Osteoblast (primary cell): Measurements from ENCODE around the gene GABRG3. TPM values are rescaled to one million over a fixed set of nuclear protein-coding genes. Genes with fewer than 3 reads are reported as not detected.

ENCODE experiments used
- DNase-seq: peaks from one replicate; pipeline ENCODE4 v3.0.0; 2011; ENCODE audit warnings: low spot score, mixed read lengths; ENCODE audit not compliant: insufficient read length; ENCODE audit errors: missing footprints
- H2AFZ ChIP-seq: 2 replicates; pipeline ENCODE4 v1.6.0; 2011; ENCODE audit warnings: mild to moderate bottlenecking, low read length
- H3K27ac ChIP-seq: 2 replicates; pipeline ENCODE4 v1.5.1; 2011; ENCODE audit warnings: mild to moderate bottlenecking, low read depth, low read length, moderate library complexity
- H3K27me3 ChIP-seq: 2 replicates; pipeline ENCODE4 v1.6.0; 2012; ENCODE audit warnings: mild to moderate bottlenecking, control low read depth, inconsistent platforms, low read length, moderate library complexity; ENCODE audit not compliant: insufficient read depth
- H3K36me3 ChIP-seq: 2 replicates; pipeline ENCODE4 v1.5.1; 2011; ENCODE audit warnings: mild to moderate bottlenecking, low read length, control low read depth, moderate library complexity; ENCODE audit not compliant: insufficient read depth
- H3K4me1 ChIP-seq: 2 replicates; pipeline ENCODE4 v1.5.1; 2011; ENCODE audit warnings: mild to moderate bottlenecking, low read length, control low read depth, moderate library complexity; ENCODE audit not compliant: insufficient read depth
- H3K4me2 ChIP-seq: 2 replicates; pipeline ENCODE4 v1.6.0; 2011; ENCODE audit warnings: mild to moderate bottlenecking, low read length; ENCODE audit not compliant: insufficient read depth
- H3K4me3 ChIP-seq: fragments of 200-600 bp; sonication (generic); 3 replicates; pipeline ENCODE4 v1.5.1; 2012; ENCODE audit warnings: mild to moderate bottlenecking, low read length, inconsistent platforms; ENCODE audit not compliant: insufficient read depth
- H3K79me2 ChIP-seq: 2 replicates; pipeline ENCODE4 v1.6.0; 2012; ENCODE audit warnings: mild to moderate bottlenecking, low read length, control low read depth, inconsistent platforms; ENCODE audit not compliant: insufficient read depth
- H3K9me3 ChIP-seq: 2 replicates; pipeline ENCODE4 v1.5.1; 2011; ENCODE audit warnings: low read depth, low read length, control low read depth
- H4K20me1 ChIP-seq: 2 replicates; pipeline ENCODE4 v1.6.0; 2012; ENCODE audit warnings: mild to moderate bottlenecking, low read length, control low read depth; ENCODE audit not compliant: insufficient read depth
- total RNA-seq: library from RNA; depleted of rRNA; stranded (reverse); fragments of >200 nt; gene quantifications from 2 replicates; pipeline ENCODE4 v1.2.3, GENCODE V29; 2012
- TF ChIP-seq, protein P1 (sequence below): IDR thresholded peaks from 2 replicates; pipeline ENCODE4 v1.5.1; 2011; ENCODE audit warnings: mild to moderate bottlenecking, low read depth, low read length, moderate library complexity; ENCODE audit errors: extremely low read depth

Gene GABRG3
- total RNA-seq, 1 donor, result not detected

GRCh38 chr15:27383726-27384125, 412.7 kb downstream of the GABRG3 start:
- Histone ChIP-seq H3K36me3 (no peaks in the 10 kb centered on the region), H3K79me2 (no peaks in the 10 kb centered on the region), H3K27me3 (no peaks in the 10 kb centered on the region), H3K9me3 (peaks cover 2% of the 10 kb centered on the region), H3K27ac (no peak overlapping the region), H4K20me1 (no peaks in the 10 kb centered on the region), H3K4me1 (no peaks in the 10 kb centered on the region), H3K4me2 (no peak overlapping the region), H3K4me3 (no peak overlapping the region), H2AFZ (no peak overlapping the region)
- DNase-seq, result no peak
- TF ChIP-seq, protein P1, sequence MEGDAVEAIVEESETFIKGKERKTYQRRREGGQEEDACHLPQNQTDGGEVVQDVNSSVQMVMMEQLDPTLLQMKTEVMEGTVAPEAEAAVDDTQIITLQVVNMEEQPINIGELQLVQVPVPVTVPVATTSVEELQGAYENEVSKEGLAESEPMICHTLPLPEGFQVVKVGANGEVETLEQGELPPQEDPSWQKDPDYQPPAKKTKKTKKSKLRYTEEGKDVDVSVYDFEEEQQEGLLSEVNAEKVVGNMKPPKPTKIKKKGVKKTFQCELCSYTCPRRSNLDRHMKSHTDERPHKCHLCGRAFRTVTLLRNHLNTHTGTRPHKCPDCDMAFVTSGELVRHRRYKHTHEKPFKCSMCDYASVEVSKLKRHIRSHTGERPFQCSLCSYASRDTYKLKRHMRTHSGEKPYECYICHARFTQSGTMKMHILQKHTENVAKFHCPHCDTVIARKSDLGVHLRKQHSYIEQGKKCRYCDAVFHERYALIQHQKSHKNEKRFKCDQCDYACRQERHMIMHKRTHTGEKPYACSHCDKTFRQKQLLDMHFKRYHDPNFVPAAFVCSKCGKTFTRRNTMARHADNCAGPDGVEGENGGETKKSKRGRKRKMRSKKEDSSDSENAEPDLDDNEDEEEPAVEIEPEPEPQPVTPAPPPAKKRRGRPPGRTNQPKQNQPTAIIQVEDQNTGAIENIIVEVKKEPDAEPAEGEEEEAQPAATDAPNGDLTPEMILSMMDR, result no peak

DNA sequence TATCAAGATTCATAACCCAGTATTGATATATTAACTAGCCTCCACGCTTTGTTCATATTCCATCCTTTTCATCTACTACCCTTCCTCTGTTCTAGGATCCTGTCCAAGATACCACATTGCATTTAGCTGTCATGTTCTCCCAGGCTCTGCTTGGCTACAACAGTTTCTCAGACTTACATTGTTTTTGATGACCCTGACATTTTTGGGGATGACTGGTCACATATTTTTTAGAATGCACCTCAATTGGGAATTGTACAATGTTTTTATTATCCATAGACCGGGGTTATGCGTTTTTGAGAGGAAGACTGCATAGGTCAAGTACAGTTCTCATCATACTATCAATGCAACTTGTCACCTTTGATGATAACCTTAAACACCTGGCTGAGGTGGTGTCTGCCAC, 421.2 kb downstream of the GABRG3 start:
- no peaks in the 10 kb centered on the region for H4K20me1 ChIP-seq
- H3K27ac ChIP-seq, result no peak overlapping the region
- no peaks in the 10 kb centered on the region for H3K9me3 ChIP-seq
- H3K27me3 ChIP-seq, result no peaks in the 10 kb centered on the region
- DNase-seq, result no peak
- TF ChIP-seq, protein P1, result no peak
- no peak overlapping the region for H3K4me3 ChIP-seq
- no peaks in the 10 kb centered on the region for H3K79me2 ChIP-seq
- no peaks in the 10 kb centered on the region for H3K4me1 ChIP-seq
- H3K4me2 ChIP-seq, result no peak overlapping the region
- no peak overlapping the region for H2AFZ ChIP-seq
- no peaks in the 10 kb centered on the region for H3K36me3 ChIP-seq

DNA sequence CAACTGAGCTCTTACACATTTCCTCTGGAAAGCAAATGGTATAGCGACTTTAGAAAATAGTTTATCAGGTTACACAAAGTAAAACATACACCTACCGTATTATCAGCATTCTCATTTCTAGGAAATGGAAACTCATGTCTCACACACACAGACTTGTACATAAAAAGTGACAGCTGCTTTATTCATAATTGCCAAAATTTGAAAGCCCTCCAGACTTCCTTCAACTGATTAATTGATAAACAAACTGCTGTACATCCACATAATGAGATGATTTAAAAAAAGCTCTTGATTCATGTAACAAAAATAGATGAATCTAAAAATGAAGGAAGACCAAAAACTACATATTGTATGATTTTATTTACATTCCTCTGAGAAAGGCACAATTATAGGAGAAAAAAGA, 425.5 kb downstream of the GABRG3 start:
- H3K4me3 ChIP-seq, result no peak overlapping the region
- no peak overlapping the region for H3K4me2 ChIP-seq
- H3K79me2 ChIP-seq, result no peaks in the 10 kb centered on the region
- H3K27ac ChIP-seq, result no peak overlapping the region
- no peak for DNase-seq
- H3K4me1 ChIP-seq, result no peaks in the 10 kb centered on the region
- TF ChIP-seq, protein P1, result no peak
- H3K27me3 ChIP-seq, result no peaks in the 10 kb centered on the region
- H3K9me3 ChIP-seq, result no peaks in the 10 kb centered on the region
- no peak overlapping the region for H2AFZ ChIP-seq
- H4K20me1 ChIP-seq, result no peaks in the 10 kb centered on the region
- no peaks in the 10 kb centered on the region for H3K36me3 ChIP-seq

DNA sequence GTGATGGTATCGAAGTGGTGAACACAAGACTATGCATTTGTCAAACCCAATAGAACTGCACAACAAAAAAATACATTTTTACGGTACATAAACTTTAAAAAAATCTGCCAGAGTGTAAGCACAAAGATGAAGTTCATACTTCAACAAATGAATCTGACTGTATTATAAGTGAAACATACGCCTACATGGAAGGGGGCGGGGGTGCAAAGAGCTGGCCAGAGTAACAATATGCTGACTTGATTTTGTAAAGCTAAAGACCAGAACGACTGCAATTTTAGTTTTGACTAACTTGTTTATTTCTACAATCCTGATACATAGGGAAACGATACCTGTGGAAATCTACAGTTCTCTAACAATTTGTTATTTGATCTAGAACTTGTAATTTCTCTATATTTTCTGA, 426.0 kb downstream of the GABRG3 start:
- no peaks in the 10 kb centered on the region for H3K27me3 ChIP-seq
- no peak overlapping the region for H3K4me2 ChIP-seq
- H2AFZ ChIP-seq, result no peak overlapping the region
- no peak for DNase-seq
- no peaks in the 10 kb centered on the region for H3K4me1 ChIP-seq
- no peaks in the 10 kb centered on the region for H3K9me3 ChIP-seq
- TF ChIP-seq, protein P1, result no peak
- no peaks in the 10 kb centered on the region for H3K36me3 ChIP-seq
- no peak overlapping the region for H3K4me3 ChIP-seq
- H3K27ac ChIP-seq, result no peak overlapping the region
- no peaks in the 10 kb centered on the region for H4K20me1 ChIP-seq
- H3K79me2 ChIP-seq, result no peaks in the 10 kb centered on the region
